Peyer's patch (tissue), 4 donors: ENCODE measurements around the gene CPNE6. TPM values are rescaled to one million over a fixed set of nuclear protein-coding genes. Genes with fewer than 3 reads are reported as not detected.

Experiments used
- DNase-seq, 3 donors: peaks; one replicate each; pipeline ENCODE4 v3.0.0-alpha.2; 2017 to 2019
- H3K27ac ChIP-seq, 4 donors: fragments of 200-600 bp; sonication (generic); one replicate each; pipeline ENCODE4 v1.5.1; 2016 to 2019
- H3K27me3 ChIP-seq, 2 donors: fragments of 200-600 bp; sonication (generic); one replicate each; pipeline ENCODE4 v1.5.1; 2019
- H3K36me3 ChIP-seq, 3 donors: fragments of 200-600 bp; sonication (generic); one replicate each; pipeline ENCODE4 v1.5.1; 2016 to 2019
- H3K4me1 ChIP-seq, 4 donors: fragments of 200-600 bp; sonication (generic); one replicate each; pipeline ENCODE4 v1.5.1; 2016 to 2019
- H3K4me3 ChIP-seq, 4 donors: fragments of 200-600 bp; sonication (generic); 1 replicate in 3 of 4; 2 replicates in 1 of 4; pipeline ENCODE4 v1.5.1; 2016 to 2019; ENCODE audit warnings: mild to moderate bottlenecking in 1 of 4
- H3K9me3 ChIP-seq, 4 donors: fragments of 200-600 bp; sonication (generic); one replicate each; pipeline ENCODE4 v1.5.1; 2016 to 2019; ENCODE audit warnings: mild to moderate bottlenecking in 1 of 4
- CTCF ChIP-seq, 6 experiments: fragments of 450-650 bp in 4 of 6; fragments of 200-600 bp in 2 of 6; sonication (generic) in 1 of 6; IDR thresholded peaks; one replicate each; pipeline ENCODE4 v1.5.1; 2017 to 2019; ENCODE audit warnings: antibody characterized with exemption in 6 of 6, mild to moderate bottlenecking in 3 of 6, moderate library complexity in 1 of 6
- POLR2A ChIP-seq, 2 donors: fragments of 450-650 bp; IDR thresholded peaks; one replicate each; pipeline ENCODE4 v1.5.1; 2017; ENCODE audit warnings: antibody characterized with exemption in 2 of 2, mild to moderate bottlenecking in 2 of 2, moderate library complexity in 2 of 2
- total RNA-seq, 4 donors: library from RNA; depleted of rRNA; stranded (reverse); fragments of >200 nt; gene quantifications; one replicate each; pipeline ENCODE4 v1.1.0, GENCODE V29; 2016

The CPNE6 gene
- total RNA-seq, 4 donors from 2014 or later = 1.9 to 4.6 (median 3.6) TPM; not detected in 1

GRCh38 chr14:24077086-24077485 is 5.7 kb downstream of the CPNE6 start:
- H3K27me3 ChIP-seq = no peaks in the 10 kb centered on the region
- no peak overlapping the region for H3K27ac ChIP-seq
- H3K9me3 ChIP-seq = no peaks in the 10 kb centered on the region
- no peaks in the 10 kb centered on the region for H3K36me3 ChIP-seq
- peaks cover 0 to 33% (median 10%) of the 10 kb centered on the region in 4 donors for H3K4me1 ChIP-seq
- TF ChIP-seq CTCF (IDR thresholded peaks at IDR 0.05) (no peak), POLR2A (IDR thresholded peaks at IDR 0.05) (no peak)
- no peak overlapping the region for H3K4me3 ChIP-seq
- DNase-seq = no peak

- Histone ChIP-seq H3K4me1 (peaks cover 0 to 22% (median 10%) of the 10 kb centered on the region in 4 donors), H3K36me3 (no peaks in the 10 kb centered on the region), H3K9me3 (no peaks in the 10 kb centered on the region), H3K27ac (no peak overlapping the region), H3K27me3 (no peaks in the 10 kb centered on the region), H3K4me3 (no peak overlapping the region)
- TF ChIP-seq CTCF (IDR thresholded peaks at IDR 0.05) (no peak), POLR2A (IDR thresholded peaks at IDR 0.05) (no peak)
- no peak for DNase-seq
Measured at GRCh38 chr14:24078146-24078545, 6.8 kb downstream of the CPNE6 start.

- peak overlapping the region in 1 of 4 donors; percentile 79 for H3K4me3 ChIP-seq
- no peak overlapping the region for H3K27ac ChIP-seq
- H3K27me3 ChIP-seq = no peaks in the 10 kb centered on the region
- H3K36me3 ChIP-seq = no peaks in the 10 kb centered on the region
- peaks cover 0 to 18% (median 8%) of the 10 kb centered on the region in 4 donors for H3K4me1 ChIP-seq
- no peaks in the 10 kb centered on the region for H3K9me3 ChIP-seq
- TF ChIP-seq CTCF (IDR thresholded peaks at IDR 0.05) (no peak), POLR2A (IDR thresholded peaks at IDR 0.05) (no peak)
- DNase-seq = no peak
Measured at GRCh38 chr14:24079491-24080141, 8.3 kb downstream of the CPNE6 start.

- H3K27ac ChIP-seq = peak overlapping the region in 1 of 4 donors; percentile 98
Measured at GRCh38 chr14:24080142-24080530, 8.8 kb downstream of the CPNE6 start.

GRCh38 chr14:24080888-24081738 is 9.8 kb downstream of the CPNE6 start:
- Histone ChIP-seq H3K9me3 (no peaks in the 10 kb centered on the region), H3K27me3 (no peaks in the 10 kb centered on the region), H3K36me3 (no peaks in the 10 kb centered on the region), H3K4me3 (peak overlapping the region; percentile 67 to 95 (median 77)), H3K27ac (peak overlapping the region; percentile 86 to 98 (median 92)), H3K4me1 (peaks cover 0 to 12% (median 5%) of the 10 kb centered on the region in 4 donors)
- peak; percentile 83 to 93 (median 90) for DNase-seq
- peak in 1 of 6 experiments; percentile 17 for TF ChIP-seq CTCF (IDR thresholded peaks at IDR 0.05)
- peak; percentile 87 to 90 for TF ChIP-seq POLR2A (IDR thresholded peaks at IDR 0.05)

More at GRCh38 chr14:24080142-24080530, 8.8 kb downstream of the CPNE6 start:
- no peaks in the 10 kb centered on the region for H3K36me3 ChIP-seq
- H3K4me3 ChIP-seq = peak overlapping the region in 1 of 4 donors; percentile 79
- no peaks in the 10 kb centered on the region for H3K27me3 ChIP-seq
- no peak for TF ChIP-seq CTCF (IDR thresholded peaks at IDR 0.05)
- TF ChIP-seq POLR2A (IDR thresholded peaks at IDR 0.05) = no peak
- peaks cover 0 to 16% (median 8%) of the 10 kb centered on the region in 4 donors for H3K4me1 ChIP-seq
- H3K9me3 ChIP-seq = no peaks in the 10 kb centered on the region
- DNase-seq = no peak
